DND-41 (cell line): ENCODE measurements around the gene GSTM5.

Experiments used
- ATAC-seq: fragments of 200-7000 bp; cut with Tn5 transposase; 3 replicates; pipeline ENCODE4 v1.9.1; 2021; ENCODE audit warnings: low read depth; ENCODE audit not compliant: insufficient read depth
- DNase-seq: peaks from one replicate; pipeline ENCODE4 v3.0.0-alpha.2; 2020
- H2AFZ ChIP-seq: 2 replicates; pipeline ENCODE4 v1.6.0; 2012; ENCODE audit warnings: low read depth, low read length
- H3K27ac ChIP-seq: 2 replicates; pipeline ENCODE4 v1.5.1; 2012; ENCODE audit warnings: low read length, inconsistent platforms
- H3K27me3 ChIP-seq: fragments of 200-600 bp; sonication (generic); 2 replicates; pipeline ENCODE4 v1.6.0; 2012; ENCODE audit warnings: low read length, mild to moderate bottlenecking, inconsistent platforms; ENCODE audit not compliant: insufficient read depth, poor library complexity
- H3K36me3 ChIP-seq: 2 replicates; pipeline ENCODE4 v1.5.1; 2012; ENCODE audit warnings: low read length, inconsistent platforms; ENCODE audit not compliant: insufficient read depth
- H3K4me1 ChIP-seq: 2 replicates; pipeline ENCODE4 v1.5.1; 2012; ENCODE audit warnings: mild to moderate bottlenecking, low read length; ENCODE audit not compliant: insufficient read depth
- H3K4me2 ChIP-seq: 2 replicates; pipeline ENCODE4 v1.6.0; 2012; ENCODE audit warnings: mild to moderate bottlenecking, moderate library complexity, low read length, inconsistent platforms; ENCODE audit not compliant: insufficient read depth
- H3K4me3 ChIP-seq, 2 experiments: fragments of 200-600 bp in 1 of 2; shearing (Covaris generic) in 1 of 2; 2 replicates each; pipeline ENCODE4 v1.5.1; 2012 to 2016; ENCODE audit warnings: inconsistent platforms in 2 of 2, low read length in 2 of 2, mild to moderate bottlenecking in 2 of 2, low read depth in 1 of 2, moderate library complexity in 1 of 2
- H3K79me2 ChIP-seq: 2 replicates; pipeline ENCODE4 v1.6.0; 2012; ENCODE audit warnings: low read length, inconsistent platforms; ENCODE audit not compliant: insufficient read depth
- H3K9ac ChIP-seq: 2 replicates; pipeline ENCODE4 v1.6.0; 2012; ENCODE audit warnings: low read depth, mild to moderate bottlenecking, inconsistent platforms, low read length, moderate library complexity
- H3K9me3 ChIP-seq: 2 replicates; pipeline ENCODE4 v1.5.1; 2012; ENCODE audit warnings: low read length, moderate library complexity, mild to moderate bottlenecking, inconsistent platforms; ENCODE audit not compliant: insufficient read depth, severe bottlenecking
- H4K20me1 ChIP-seq: 2 replicates; pipeline ENCODE4 v1.6.0; 2012; ENCODE audit warnings: low read length; ENCODE audit not compliant: insufficient read depth
- CTCF ChIP-seq: IDR thresholded peaks from 2 replicates; pipeline ENCODE4 v1.5.1; 2012; ENCODE audit warnings: borderline replicate concordance, low read length, moderate library complexity, mild to moderate bottlenecking; ENCODE audit not compliant: poor library complexity, severe bottlenecking; ENCODE audit errors: extremely low read depth
- EZH2 ChIP-seq: IDR thresholded peaks from 3 replicates; pipeline ENCODE4 v1.6.1; 2012; ENCODE audit warnings: borderline replicate concordance, low read depth, mild to moderate bottlenecking, moderate library complexity, low read length, inconsistent platforms; ENCODE audit not compliant: severe bottlenecking

Gene GSTM5

GRCh38 chr1:109713636-109714035, 1.6 kb downstream of the GSTM5 start:
- no peak for TF ChIP-seq EZH2
- Histone ChIP-seq H3K4me1 (no peaks in the 10 kb centered on the region), H3K9me3 (no peaks in the 10 kb centered on the region), H3K36me3 (no peaks in the 10 kb centered on the region), H3K9ac (no peak overlapping the region), H3K4me3 (no peak overlapping the region), H3K27ac (no peak overlapping the region), H3K79me2 (no peaks in the 10 kb centered on the region), H3K4me2 (no peak overlapping the region), H2AFZ (no peak overlapping the region), H4K20me1 (no peaks in the 10 kb centered on the region), H3K27me3 (no peaks in the 10 kb centered on the region)
- DNase-seq (no peak), ATAC-seq (no peak)

- H4K20me1 ChIP-seq, result no peaks in the 10 kb centered on the region
- no peak overlapping the region for H3K4me2 ChIP-seq
- H3K27ac ChIP-seq, result no peak overlapping the region
- H3K27me3 ChIP-seq, result no peaks in the 10 kb centered on the region
- no peak overlapping the region for H3K4me3 ChIP-seq
- H2AFZ ChIP-seq, result no peak overlapping the region
- no peaks in the 10 kb centered on the region for H3K36me3 ChIP-seq
- H3K4me1 ChIP-seq, result no peaks in the 10 kb centered on the region
- H3K9ac ChIP-seq, result no peak overlapping the region
- no peak for ATAC-seq
- TF ChIP-seq CTCF (no peak), EZH2 (no peak)
- H3K9me3 ChIP-seq, result no peaks in the 10 kb centered on the region
- H3K79me2 ChIP-seq, result no peaks in the 10 kb centered on the region
- no peak for DNase-seq
These were observed 2.8 kb downstream of the GSTM5 start for GRCh38 chr1:109714661-109715372.

- no peak overlapping the region for H3K4me3 ChIP-seq
- H3K9ac ChIP-seq, result no peak overlapping the region
- peaks cover 3% of the 10 kb centered on the region for H3K27me3 ChIP-seq
- H4K20me1 ChIP-seq, result no peaks in the 10 kb centered on the region
- no peaks in the 10 kb centered on the region for H3K9me3 ChIP-seq
- TF ChIP-seq CTCF (no peak), EZH2 (no peak)
- H3K4me2 ChIP-seq, result no peak overlapping the region
- H3K36me3 ChIP-seq, result no peaks in the 10 kb centered on the region
- no peaks in the 10 kb centered on the region for H3K4me1 ChIP-seq
- H2AFZ ChIP-seq, result no peak overlapping the region
- no peak for ATAC-seq
- no peak overlapping the region for H3K27ac ChIP-seq
- H3K79me2 ChIP-seq, result no peaks in the 10 kb centered on the region
- DNase-seq, result no peak
These were observed 4.1 kb downstream of the GSTM5 start for GRCh38 chr1:109716121-109716520.

GRCh38 chr1:109716570-109717090, 4.6 kb downstream of the GSTM5 start:
- Histone ChIP-seq H3K4me1 (no peaks in the 10 kb centered on the region), H4K20me1 (no peaks in the 10 kb centered on the region), H3K9ac (no peak overlapping the region), H3K4me2 (no peak overlapping the region), H2AFZ (no peak overlapping the region), H3K27me3 (peaks cover 3% of the 10 kb centered on the region), H3K27ac (no peak overlapping the region), H3K9me3 (no peaks in the 10 kb centered on the region), H3K36me3 (no peaks in the 10 kb centered on the region), H3K4me3 (no peak overlapping the region), H3K79me2 (no peaks in the 10 kb centered on the region)
- TF ChIP-seq CTCF (no peak), EZH2 (no peak)
- DNase-seq (no peak), ATAC-seq (no peak)
